GM21576 (cell line): Measurements from ENCODE around the gene SSU72.

ENCODE experiments used
- ATAC-seq: cut with Tn5 transposase; IDR thresholded peaks from one replicate; pipeline ENCODE4 v1.9.1; 2021; ENCODE audit warnings: mild to moderate bottlenecking, moderate library complexity; ENCODE audit not compliant: unreplicated experiment

The SSU72 gene

GRCh38 chr1:1574721-1575537 lies at the start of gene SSU72:
Gene SSU72 (minus strand): TSS chr1:1574863. CDS start chr1:1574557, 306 bp downstream.
- peak; percentile 71 for ATAC-seq

GRCh38 chr1:1623631-1624442 lies 49.2 kb upstream of the SSU72 start:
- ATAC-seq: no peak

GRCh38 chr1:1623181-1623630 lies 48.5 kb upstream of the SSU72 start:
- no peak for ATAC-seq

- ATAC-seq: no peak
Observed at GRCh38 chr1:1622788-1623094, 48.1 kb upstream of the SSU72 start.

- no peak for ATAC-seq
Observed at GRCh38 chr1:1622010-1622787, 47.5 kb upstream of the SSU72 start.

- ATAC-seq: no peak
Observed at GRCh38 chr1:1621173-1622009, 46.7 kb upstream of the SSU72 start.

- no peak for ATAC-seq
Observed at GRCh38 chr1:1620433-1621139, 45.9 kb upstream of the SSU72 start.

GRCh38 chr1:1619917-1620361 lies 45.3 kb upstream of the SSU72 start:
- no peak for ATAC-seq

- no peak for ATAC-seq
Observed at GRCh38 chr1:1618396-1619068, 43.9 kb upstream of the SSU72 start.

GRCh38 chr1:1617925-1618324 lies 43.3 kb upstream of the SSU72 start:
- ATAC-seq: no peak

- no peak for ATAC-seq
Observed at GRCh38 chr1:1617516-1617915, 42.9 kb upstream of the SSU72 start.

- ATAC-seq: no peak
Observed at GRCh38 chr1:1616838-1617237, 42.2 kb upstream of the SSU72 start.

GRCh38 chr1:1616045-1616790 lies 41.6 kb upstream of the SSU72 start:
- peak; percentile 17 for ATAC-seq

- ATAC-seq: peak; percentile 82
Observed at GRCh38 chr1:1615256-1616044, 40.8 kb upstream of the SSU72 start, which contains the start of gene MIB2. Gene MIB2 (plus strand): TSS chr1:1615500. CDS start chr1:1623453, 7,953 bp downstream.

GRCh38 chr1:1614954-1615255 lies 40.2 kb upstream of the SSU72 start:
- ATAC-seq: no peak

- no peak for ATAC-seq
Observed at GRCh38 chr1:1614204-1614953, 39.7 kb upstream of the SSU72 start.

- ATAC-seq: no peak
Observed at GRCh38 chr1:1613509-1614082, 38.9 kb upstream of the SSU72 start.
